HepG2 (cell line): ENCODE results near the gene ANKZF1. TPM values are rescaled to one million over a fixed set of nuclear protein-coding genes. Genes with fewer than 3 reads are reported as not detected.
A peak's percentile ranks its signal among the peaks of the same experiment; 100 is the strongest.

Source experiments
- ATRX ChIP-seq: sonication (generic); formaldehyde crosslinking; IDR thresholded peaks from 2 replicates; pipeline ENCODE4 v1.4.0; 2020; ENCODE audit warnings: missing genetic modification reagents, borderline replicate concordance
- CEBPZ ChIP-seq: IDR thresholded peaks from 2 replicates; pipeline ENCODE4 v1.6.1; 2012; ENCODE audit warnings: low read length, improper control_type of control experiment
- CREBL2 ChIP-seq: sonication (generic); formaldehyde crosslinking; IDR thresholded peaks from 2 replicates; pipeline ENCODE4 v1.8.1; 2023; ENCODE audit warnings: missing genetic modification reagents, mild to moderate bottlenecking, borderline replicate concordance
- DNMT3B ChIP-seq: conservative IDR thresholded peaks from 2 replicates; pipeline ENCODE4 v1.6.1; 2016; ENCODE audit warnings: missing biosample characterization, control low read depth
- ERF ChIP-seq: IDR thresholded peaks from 2 replicates; pipeline ENCODE4 v1.6.1; 2018; ENCODE audit warnings: missing biosample characterization, missing genetic modification reagents
- FOXM1 ChIP-seq: sonication (generic); formaldehyde crosslinking; IDR thresholded peaks from 2 replicates; pipeline ENCODE4 v1.5.0; 2020; ENCODE audit warnings: missing genetic modification reagents
- GZF1 ChIP-seq: sonication (generic); formaldehyde crosslinking; IDR thresholded peaks from 2 replicates; pipeline ENCODE4 v1.5.1; 2020; ENCODE audit warnings: mild to moderate bottlenecking, missing genetic modification reagents
- HDAC6 ChIP-seq: fragments of 200-600 bp; sonication (generic); IDR thresholded peaks from 2 replicates; pipeline ENCODE4 v1.7.0; 2017; ENCODE audit warnings: mild to moderate bottlenecking, antibody characterized with exemption, low read length, low read depth
- HINFP ChIP-seq: sonication (generic); formaldehyde crosslinking; IDR thresholded peaks from 2 replicates; pipeline ENCODE4 v1.4.0; 2020; ENCODE audit warnings: low read depth, mild to moderate bottlenecking, missing genetic modification reagents
- JUN ChIP-seq: sonication (generic); formaldehyde crosslinking; IDR thresholded peaks from 2 replicates; pipeline ENCODE4 v1.4.0; 2020; ENCODE audit warnings: mild to moderate bottlenecking, missing genetic modification reagents
- NONO ChIP-seq, 2 experiments: fragments of 450-650 bp in 1 of 2; sonication (generic) in 1 of 2; formaldehyde crosslinking in 1 of 2; IDR thresholded peaks in 1 of 2; conservative IDR thresholded peaks in 1 of 2; 2 replicates each; pipeline versions ENCODE4 v1.6.1 to v1.8.0; 2017 to 2022; ENCODE audit warnings: mild to moderate bottlenecking in 1 of 2, missing genetic modification reagents in 1 of 2, moderate library complexity in 1 of 2
- NPAS2 ChIP-seq: sonication (generic); formaldehyde crosslinking; IDR thresholded peaks from 2 replicates; pipeline ENCODE4 v1.8.0; 2022; ENCODE audit warnings: mild to moderate bottlenecking, missing genetic modification reagents, borderline replicate concordance
- PLSCR1 ChIP-seq: sonication (generic); formaldehyde crosslinking; IDR thresholded peaks from 2 replicates; pipeline ENCODE4 v1.5.0; 2020; ENCODE audit warnings: missing genetic modification reagents, mild to moderate bottlenecking, borderline replicate concordance
- SPEN ChIP-seq: sonication (generic); formaldehyde crosslinking; IDR thresholded peaks from 2 replicates; pipeline ENCODE4 v1.5.1; 2020; ENCODE audit warnings: low read depth, mild to moderate bottlenecking, missing genetic modification reagents
- ZMYM4 ChIP-seq: sonication (generic); formaldehyde crosslinking; IDR thresholded peaks from 2 replicates; pipeline ENCODE4 v1.8.1; 2023; ENCODE audit warnings: mild to moderate bottlenecking, missing genetic modification reagents
- ZNF180 ChIP-seq: sonication (generic); formaldehyde crosslinking; IDR thresholded peaks from 2 replicates; pipeline ENCODE4 v1.4.0; 2020; ENCODE audit warnings: low read depth, missing genetic modification reagents, borderline replicate concordance
- ZNF263 ChIP-seq: sonication (generic); formaldehyde crosslinking; IDR thresholded peaks from 2 replicates; pipeline ENCODE4 v1.4.0; 2020; ENCODE audit warnings: missing genetic modification reagents
- ZNF597 ChIP-seq: sonication (generic); formaldehyde crosslinking; IDR thresholded peaks from 2 replicates; pipeline ENCODE4 v1.5.0; 2020; ENCODE audit warnings: missing genetic modification reagents
- ZNF775 ChIP-seq: sonication (generic); formaldehyde crosslinking; IDR thresholded peaks from 2 replicates; pipeline ENCODE4 v1.4.0; 2020; ENCODE audit warnings: missing genetic modification reagents, mild to moderate bottlenecking, moderate library complexity, borderline replicate concordance
- ZNF782 ChIP-seq: sonication (generic); formaldehyde crosslinking; IDR thresholded peaks from 2 replicates; pipeline ENCODE4 v1.4.0; 2020; ENCODE audit warnings: missing genetic modification reagents, mild to moderate bottlenecking, borderline replicate concordance
- polyA plus RNA-seq, 8 experiments: library from polyadenylated mRNA; depleted of rRNA in 3 of 8; stranded (reverse) in 7 of 8; unstranded in 1 of 8; fragments of >200 nt; fragmentation: Illumina TruSeq in 4 of 8; extraction: Trizol in 4 of 8; gene quantifications; 2 replicates each; pipeline versions ENCODE4 v1.2.1 to v1.2.3, GENCODE V29; 2011 to 2016; ENCODE audit warnings: low read depth in 4 of 8, missing spikeins in 1 of 8, mixed read lengths in 1 of 8; ENCODE audit not compliant: insufficient read depth in 1 of 8
- total RNA-seq, 5 experiments: library from RNA; depleted of rRNA; stranded (reverse); fragments of >200 nt; fragmentation: Illumina TruSeq; extraction: Trizol; gene quantifications; 2 replicates each; pipeline ENCODE4 v1.2.3, GENCODE V29; 2016; ENCODE audit warnings: low read depth in 1 of 5

The ANKZF1 gene
- total and polyA plus RNA-seq, 2 of the 13 experiments (the other 11 are each of a cell fraction or from before 2014, with no cell fraction given), result 25.3 to 128 TPM

GRCh38 chr2:219277703-219278654 is 48.4 kb downstream of the ANKZF1 start (continued):
- peak; percentile 66 for TF ChIP-seq HINFP (CRISPR knock-in tag)
- TF ChIP-seq ZNF775, result 0 out of 2 replicates have a peak, but pooled peaks have one; percentile 61
- no peak for TF ChIP-seq ATRX (CRISPR knock-in tag)
- TF ChIP-seq ZNF180 (CRISPR knock-in tag), result no peak
- TF ChIP-seq NONO (IDR thresholded peaks at IDR 0.05), result no peak
- TF ChIP-seq NONO (CRISPR knock-in tag; conservative IDR thresholded peaks at IDR 0.05), result 0 out of 2 replicates have a peak, but pooled peaks have one; percentile 21
- TF ChIP-seq ZNF263 (CRISPR knock-in tag), result peak; percentile 78; the same call in 1 of the 2 replicates
- peak; percentile 71; the same call in 1 of the 2 replicates for TF ChIP-seq DNMT3B (CRISPR knock-in tag)
- TF ChIP-seq NPAS2 (CRISPR knock-in tag), result no peak
- no peak for TF ChIP-seq PLSCR1 (CRISPR knock-in tag)
- TF ChIP-seq CREBL2 (CRISPR knock-in tag), result no peak
- TF ChIP-seq ZMYM4, result peak; percentile 85
- TF ChIP-seq ERF (CRISPR knock-in tag), result peak; percentile 87
- TF ChIP-seq ZNF782 (CRISPR knock-in tag), result no peak
- TF ChIP-seq HDAC6, result no peak
- TF ChIP-seq JUN (CRISPR knock-in tag), result no peak
- TF ChIP-seq FOXM1 (CRISPR knock-in tag), result no peak
- TF ChIP-seq SPEN (CRISPR knock-in tag), result no peak
- no peak for TF ChIP-seq GZF1 (CRISPR knock-in tag)
- TF ChIP-seq ZNF597 (CRISPR knock-in tag), result no peak
- no peak for TF ChIP-seq CEBPZ
